Esophagus muscularis mucosa (tissue), 4 donors: Measurements from ENCODE around the gene S1PR1.

Experiments used
- EP300 ChIP-seq: sonication (generic); formaldehyde crosslinking; IDR thresholded peaks from one replicate; pipeline ENCODE4 v1.6.1; 2017; ENCODE audit warnings: antibody characterized with exemption
- POLR2A ChIP-seq: fragments of 450-650 bp; IDR thresholded peaks from one replicate; pipeline ENCODE4 v1.6.1; 2017; ENCODE audit warnings: antibody characterized with exemption, moderate library complexity, mild to moderate bottlenecking, low read depth
- POLR2AphosphoS5 ChIP-seq, 2 donors: sonication (generic); formaldehyde crosslinking; IDR thresholded peaks; one replicate each; pipeline ENCODE4 v1.6.1; 2017; ENCODE audit warnings: antibody characterized with exemption in 2 of 2
- TF ChIP-seq, protein P1 (sequence below), 3 experiments: fragments of 200-600 bp in 2 of 3; fragments of 450-650 bp in 1 of 3; sonication (generic) in 2 of 3; IDR thresholded peaks; one replicate each; pipeline ENCODE4 v1.5.1; 2017 to 2019; ENCODE audit warnings: antibody characterized with exemption in 3 of 3, mild to moderate bottlenecking in 2 of 3, moderate library complexity in 1 of 3

DNA sequence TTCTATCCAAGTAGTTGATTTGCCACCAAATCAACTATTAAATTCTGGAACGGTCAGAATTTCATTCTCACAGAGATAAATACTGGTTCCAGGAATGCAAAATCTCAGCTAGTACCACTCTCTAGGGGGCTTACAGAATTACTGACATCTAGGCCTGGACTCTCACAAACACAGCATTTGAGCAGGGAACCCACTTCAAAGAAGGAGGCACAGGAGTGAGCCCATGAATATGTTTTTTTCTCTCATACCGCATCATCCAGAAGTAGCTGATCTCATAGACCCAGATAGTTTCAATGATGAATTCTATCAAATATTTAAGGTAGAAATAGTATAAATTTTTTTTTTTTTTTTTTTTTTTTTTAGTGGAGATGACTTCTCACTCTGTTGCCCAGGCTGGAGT lies 32.1 kb downstream of the S1PR1 start:
- no peak for TF ChIP-seq POLR2A
- TF ChIP-seq, protein P1, sequence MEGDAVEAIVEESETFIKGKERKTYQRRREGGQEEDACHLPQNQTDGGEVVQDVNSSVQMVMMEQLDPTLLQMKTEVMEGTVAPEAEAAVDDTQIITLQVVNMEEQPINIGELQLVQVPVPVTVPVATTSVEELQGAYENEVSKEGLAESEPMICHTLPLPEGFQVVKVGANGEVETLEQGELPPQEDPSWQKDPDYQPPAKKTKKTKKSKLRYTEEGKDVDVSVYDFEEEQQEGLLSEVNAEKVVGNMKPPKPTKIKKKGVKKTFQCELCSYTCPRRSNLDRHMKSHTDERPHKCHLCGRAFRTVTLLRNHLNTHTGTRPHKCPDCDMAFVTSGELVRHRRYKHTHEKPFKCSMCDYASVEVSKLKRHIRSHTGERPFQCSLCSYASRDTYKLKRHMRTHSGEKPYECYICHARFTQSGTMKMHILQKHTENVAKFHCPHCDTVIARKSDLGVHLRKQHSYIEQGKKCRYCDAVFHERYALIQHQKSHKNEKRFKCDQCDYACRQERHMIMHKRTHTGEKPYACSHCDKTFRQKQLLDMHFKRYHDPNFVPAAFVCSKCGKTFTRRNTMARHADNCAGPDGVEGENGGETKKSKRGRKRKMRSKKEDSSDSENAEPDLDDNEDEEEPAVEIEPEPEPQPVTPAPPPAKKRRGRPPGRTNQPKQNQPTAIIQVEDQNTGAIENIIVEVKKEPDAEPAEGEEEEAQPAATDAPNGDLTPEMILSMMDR (IDR thresholded peaks at IDR 0.05), result no peak
- TF ChIP-seq POLR2AphosphoS5 (IDR thresholded peaks at IDR 0.05), result no peak
- TF ChIP-seq EP300, result no peak
